Smooth muscle cell (in vitro differentiated cells): ENCODE results near the gene TMEM179. TPM values are rescaled to one million over a fixed set of nuclear protein-coding genes. Genes with fewer than 3 reads are reported as not detected.

Experiments
- DNase-seq: peaks from one replicate; lab custom pipeline; 2025; ENCODE audit not compliant: unreplicated experiment; lab: John Stamatoyannopoulos, UW
- H2AFZ ChIP-seq: fragments of 200-600 bp; sonication (generic); 2 replicates; pipeline ENCODE4 v1.6.0; 2016; ENCODE audit warnings: antibody characterized with exemption, low read depth, mild to moderate bottlenecking
- H3F3A ChIP-seq: fragments of 200-600 bp; sonication (generic); 2 replicates; pipeline ENCODE4 v1.6.0; 2017; ENCODE audit warnings: antibody characterized with exemption, low read depth
- H3K27ac ChIP-seq: fragments of 200-600 bp; sonication (generic); 2 replicates; pipeline ENCODE4 v1.5.1; 2016; ENCODE audit warnings: low read depth, mild to moderate bottlenecking
- H3K27me3 ChIP-seq: fragments of 200-600 bp; sonication (generic); 2 replicates; pipeline ENCODE4 v1.6.1; 2016; ENCODE audit warnings: low read depth, mild to moderate bottlenecking
- H3K36me3 ChIP-seq: fragments of 200-600 bp; sonication (generic); 2 replicates; pipeline ENCODE4 v1.5.1; 2016; ENCODE audit warnings: low read depth
- H3K4me1 ChIP-seq: fragments of 200-600 bp; sonication (generic); 2 replicates; pipeline ENCODE4 v1.5.1; 2016; ENCODE audit warnings: low read depth
- H3K4me2 ChIP-seq: fragments of 200-600 bp; sonication (generic); 2 replicates; pipeline ENCODE4 v1.6.0; 2016; ENCODE audit warnings: mild to moderate bottlenecking
- H3K4me3 ChIP-seq: fragments of 200-600 bp; sonication (generic); 2 replicates; pipeline ENCODE4 v1.5.1; 2016; ENCODE audit warnings: mild to moderate bottlenecking
- H3K79me2 ChIP-seq: fragments of 200-600 bp; sonication (generic); 2 replicates; pipeline ENCODE4 v1.6.0; 2016; ENCODE audit warnings: low read depth, mild to moderate bottlenecking
- H3K9ac ChIP-seq: fragments of 200-600 bp; sonication (generic); 2 replicates; pipeline ENCODE4 v1.6.0; 2016; ENCODE audit warnings: low read depth
- H3K9me3 ChIP-seq: fragments of 200-600 bp; sonication (generic); replicated peaks from 2 replicates; pipeline ENCODE4 v1.5.1; 2016; ENCODE audit warnings: low read depth
- H4K20me1 ChIP-seq: fragments of 200-600 bp; sonication (generic); 2 replicates; pipeline ENCODE4 v1.6.0; 2016; ENCODE audit warnings: low read depth
- WGBS: methylation state at CpG from one replicate; pipeline ENCODE4 v1.1.7; 2016; ENCODE audit warnings: low lambda C conversion rate; 5-methylcytosine and 5-hydroxymethylcytosine counted together
- polyA plus RNA-seq: library from polyadenylated mRNA; unstranded; fragments of >200 nt; fragmentation: Nextera tagmentation; extraction: Ambion mirVana; gene quantifications from 2 replicates; pipeline ENCODE4 v1.2.1, GENCODE V29; 2016
- total RNA-seq: library from RNA; depleted of rRNA; stranded (reverse); fragments of >200 nt; gene quantifications from 2 replicates; pipeline ENCODE4 v1.2.3, GENCODE V29; 2014
- TF ChIP-seq, protein P1 (sequence below): fragments of 200-600 bp; sonication (generic); IDR thresholded peaks from 2 replicates; pipeline ENCODE4 v1.5.1; 2017; ENCODE audit warnings: borderline replicate concordance, mild to moderate bottlenecking, antibody characterized with exemption; ENCODE audit not compliant: insufficient read depth, poor library complexity, severe bottlenecking

The TMEM179 gene
- total and polyA plus RNA-seq, 2 experiments from 2014 or later: 0.87 to 4.8 TPM

DNA sequence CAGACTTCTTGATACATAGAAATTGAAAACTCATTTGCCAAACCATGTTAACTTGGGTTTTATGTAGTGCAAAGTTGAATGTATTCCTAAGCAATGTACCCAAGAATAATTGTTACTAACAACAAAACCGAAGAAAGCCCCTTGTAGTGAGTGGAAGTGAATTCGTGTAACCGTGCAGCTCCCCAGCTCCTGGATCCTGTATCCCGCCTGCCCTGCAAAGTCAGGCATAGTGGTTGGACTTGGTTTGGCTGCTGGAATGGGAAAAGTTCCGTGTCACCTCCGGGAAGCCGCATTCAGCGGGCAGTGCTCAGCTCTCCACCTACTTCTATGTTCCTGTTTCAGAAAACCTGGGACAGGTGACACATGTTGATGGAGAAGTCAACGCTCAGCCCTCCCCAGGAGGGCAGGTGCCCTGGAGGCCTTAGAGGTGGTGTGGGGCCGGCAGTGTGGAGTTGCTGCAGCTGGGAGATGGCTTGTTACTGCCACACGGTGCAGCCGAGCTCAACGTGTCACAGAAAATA lies 54.2 kb downstream of the TMEM179 start:
- no peak overlapping the region for H3K4me2 ChIP-seq

DNA sequence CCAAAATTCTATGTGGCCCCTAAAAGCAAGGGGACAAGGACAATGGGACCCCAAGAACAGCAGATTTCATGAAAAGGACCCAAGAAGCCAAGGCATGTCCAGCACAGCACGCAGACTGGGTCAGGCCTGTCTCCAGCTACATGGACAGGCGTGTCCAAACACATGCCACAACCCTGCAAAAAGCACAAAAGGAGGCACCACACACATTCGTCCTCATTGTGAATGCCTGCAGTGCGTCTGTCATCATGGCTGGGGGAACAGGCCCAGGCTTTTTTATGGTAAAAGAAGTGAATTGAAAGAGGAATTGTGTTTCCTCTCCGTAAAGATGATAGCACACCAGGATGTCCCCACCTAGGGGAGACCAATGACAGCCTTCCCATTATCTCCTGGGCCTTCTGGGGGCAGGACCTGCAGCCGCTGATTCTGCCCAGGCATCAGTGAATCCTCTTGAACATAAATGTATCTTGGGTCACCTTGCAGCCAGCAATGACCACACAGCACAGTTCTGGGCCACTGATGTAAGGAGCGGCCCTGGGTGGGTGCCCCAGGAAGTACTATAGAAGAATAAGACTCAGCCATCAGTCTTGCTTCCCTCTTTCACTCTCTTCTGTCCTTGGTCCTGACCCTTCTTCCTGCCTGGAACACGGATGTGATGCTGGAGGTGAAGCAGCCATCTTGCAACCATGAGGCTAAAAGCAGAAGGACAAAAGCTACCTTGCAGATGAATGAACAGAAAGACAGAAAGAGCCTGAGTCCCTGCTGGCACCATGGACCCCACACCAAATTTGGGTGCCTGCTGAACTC lies 54.8 kb downstream of the TMEM179 start:
- H3K4me1 ChIP-seq: no peaks in the 10 kb centered on the region
- H3F3A ChIP-seq: no peaks in the 10 kb centered on the region
- H3K27me3 ChIP-seq: no peaks in the 10 kb centered on the region
- TF ChIP-seq, protein P1, sequence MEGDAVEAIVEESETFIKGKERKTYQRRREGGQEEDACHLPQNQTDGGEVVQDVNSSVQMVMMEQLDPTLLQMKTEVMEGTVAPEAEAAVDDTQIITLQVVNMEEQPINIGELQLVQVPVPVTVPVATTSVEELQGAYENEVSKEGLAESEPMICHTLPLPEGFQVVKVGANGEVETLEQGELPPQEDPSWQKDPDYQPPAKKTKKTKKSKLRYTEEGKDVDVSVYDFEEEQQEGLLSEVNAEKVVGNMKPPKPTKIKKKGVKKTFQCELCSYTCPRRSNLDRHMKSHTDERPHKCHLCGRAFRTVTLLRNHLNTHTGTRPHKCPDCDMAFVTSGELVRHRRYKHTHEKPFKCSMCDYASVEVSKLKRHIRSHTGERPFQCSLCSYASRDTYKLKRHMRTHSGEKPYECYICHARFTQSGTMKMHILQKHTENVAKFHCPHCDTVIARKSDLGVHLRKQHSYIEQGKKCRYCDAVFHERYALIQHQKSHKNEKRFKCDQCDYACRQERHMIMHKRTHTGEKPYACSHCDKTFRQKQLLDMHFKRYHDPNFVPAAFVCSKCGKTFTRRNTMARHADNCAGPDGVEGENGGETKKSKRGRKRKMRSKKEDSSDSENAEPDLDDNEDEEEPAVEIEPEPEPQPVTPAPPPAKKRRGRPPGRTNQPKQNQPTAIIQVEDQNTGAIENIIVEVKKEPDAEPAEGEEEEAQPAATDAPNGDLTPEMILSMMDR: no peak
- DNase-seq: no peak
- WGBS: 79% methylated on average over 8 of the region's 8 CpGs
- H3K36me3 ChIP-seq: no peaks in the 10 kb centered on the region
- no peak overlapping the region for H3K4me3 ChIP-seq
- no peaks in the 10 kb centered on the region for H4K20me1 ChIP-seq
- H3K9me3 ChIP-seq: no peaks in the 10 kb centered on the region
- no peak overlapping the region for H3K9ac ChIP-seq
- no peak overlapping the region for H3K27ac ChIP-seq
- H3K4me2 ChIP-seq: no peak overlapping the region
- H2AFZ ChIP-seq: no peak overlapping the region
- no peaks in the 10 kb centered on the region for H3K79me2 ChIP-seq

More for the DNA sequence above, 54.2 kb downstream of the TMEM179 start:
- Histone ChIP-seq H3K9me3 (no peaks in the 10 kb centered on the region), H3K27me3 (no peaks in the 10 kb centered on the region), H3K27ac (no peak overlapping the region), H3K4me1 (no peaks in the 10 kb centered on the region), H3K4me3 (no peak overlapping the region), H4K20me1 (no peaks in the 10 kb centered on the region), H2AFZ (no peak overlapping the region), H3K36me3 (no peaks in the 10 kb centered on the region), H3K9ac (no peak overlapping the region), H3F3A (no peaks in the 10 kb centered on the region), H3K79me2 (no peaks in the 10 kb centered on the region)
- 94% methylated on average over 13 of the region's 13 CpGs for WGBS
- TF ChIP-seq, protein P1: no peak
- no peak for DNase-seq

DNA sequence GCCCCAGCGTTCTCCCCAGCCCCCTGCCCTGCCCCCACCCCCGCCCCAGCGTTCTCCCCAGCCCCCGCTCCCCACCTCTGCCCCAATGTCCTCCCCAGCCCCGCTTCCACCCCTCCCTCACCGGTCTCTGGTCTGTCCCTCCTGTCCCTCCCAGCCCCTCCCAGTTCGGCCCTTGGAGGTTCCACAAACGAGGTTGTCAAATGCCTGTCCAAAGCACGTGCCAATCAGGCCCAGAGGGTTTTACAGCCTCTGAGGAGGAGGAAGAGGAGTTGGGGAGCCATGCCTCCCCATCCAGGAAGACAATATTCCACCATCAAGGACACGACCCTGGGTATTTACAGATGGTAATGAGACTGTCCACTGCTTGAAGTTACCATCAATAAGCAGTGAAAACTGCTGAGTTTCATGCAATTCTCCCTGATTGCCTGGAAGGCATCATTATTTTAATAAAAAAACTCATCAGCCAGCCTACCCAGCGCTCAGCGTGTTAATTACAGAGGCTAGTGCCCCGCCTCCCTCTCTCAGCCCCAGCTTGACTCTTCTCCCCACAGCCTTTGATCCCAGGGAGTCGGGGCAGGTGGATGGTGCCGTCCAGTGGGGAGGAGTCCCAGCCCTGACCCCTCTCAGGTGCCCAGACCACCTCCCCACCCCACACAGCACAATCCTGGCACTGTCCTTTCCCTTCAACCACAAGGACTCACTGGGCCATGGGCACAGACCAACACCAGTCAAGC lies 55.6 kb downstream of the TMEM179 start:
- no peaks in the 10 kb centered on the region for H3K27me3 ChIP-seq
- H3K27ac ChIP-seq: no peak overlapping the region
- no peaks in the 10 kb centered on the region for H4K20me1 ChIP-seq
- H3K4me2 ChIP-seq: no peak overlapping the region
- no peaks in the 10 kb centered on the region for H3K79me2 ChIP-seq
- H3F3A ChIP-seq: no peaks in the 10 kb centered on the region
- TF ChIP-seq, protein P1: no peak
- H3K4me3 ChIP-seq: no peak overlapping the region
- H3K36me3 ChIP-seq: no peaks in the 10 kb centered on the region
- 67% methylated on average over 11 of the region's 15 CpGs for WGBS
- no peak for DNase-seq
- no peak overlapping the region for H2AFZ ChIP-seq
- H3K9ac ChIP-seq: no peak overlapping the region
- no peaks in the 10 kb centered on the region for H3K9me3 ChIP-seq
- H3K4me1 ChIP-seq: no peaks in the 10 kb centered on the region
